Activated naive CD8-positive, alpha-beta T cell (primary cell): Measurements from ENCODE around the gene ZBTB34.
A peak's percentile ranks its signal among the peaks of the same experiment; 100 is the strongest.

ENCODE experiments used
- H3K27ac Mint-ChIP-seq: one replicate; pipeline ENCODE4 v1.8.0; 2021; ENCODE audit warnings: mixed read lengths
- H3K27me3 Mint-ChIP-seq: one replicate; pipeline ENCODE4 v1.8.0; 2021; ENCODE audit warnings: mixed read lengths
- H3K36me3 Mint-ChIP-seq: one replicate; pipeline ENCODE4 v1.8.0; 2021; ENCODE audit warnings: mixed read lengths
- H3K4me1 Mint-ChIP-seq: one replicate; pipeline ENCODE4 v1.8.0; 2021; ENCODE audit warnings: low read depth, mixed read lengths
- H3K4me3 Mint-ChIP-seq: one replicate; pipeline ENCODE4 v1.8.0; 2021; ENCODE audit warnings: mild to moderate bottlenecking, mixed read lengths
- H3K9me3 Mint-ChIP-seq: one replicate; pipeline ENCODE4 v1.8.0; 2021; ENCODE audit warnings: low read depth, mixed read lengths

Gene ZBTB34

DNA sequence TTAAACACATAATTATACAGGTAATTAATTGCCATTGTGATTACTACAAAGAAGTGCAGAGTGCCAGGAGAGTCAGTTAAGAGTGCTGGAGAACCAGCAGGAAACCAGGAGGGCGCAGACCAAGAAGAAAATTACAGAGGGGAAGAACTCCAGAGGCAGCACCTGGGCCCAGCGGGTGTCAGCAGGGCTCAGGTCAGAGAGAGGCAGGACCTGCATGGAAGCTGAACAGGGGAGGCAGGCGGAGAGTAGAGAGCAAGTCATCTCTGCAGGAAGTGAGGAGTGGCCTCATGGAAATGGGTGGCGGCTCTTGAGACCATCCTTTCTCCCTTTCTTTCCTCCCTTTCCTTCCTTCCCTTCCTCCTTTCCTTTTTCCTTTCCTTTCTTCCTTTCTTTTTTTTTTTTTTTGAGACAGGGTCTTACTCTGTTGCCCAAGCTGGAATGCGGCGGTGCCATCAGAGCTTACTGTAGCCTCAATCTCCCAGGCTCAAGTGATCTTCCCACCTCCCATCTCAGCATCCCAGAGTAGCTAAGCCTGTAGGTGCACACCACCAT is 4.0 kb upstream of the ZBTB34 start:
- Mint-ChIP-seq H3K36me3 (no peaks in the 10 kb centered on the region), H3K27ac (no peak overlapping the region), H3K9me3 (no peaks in the 10 kb centered on the region), H3K4me1 (peaks cover 2% of the 10 kb centered on the region), H3K27me3 (peaks cover 6% of the 10 kb centered on the region), H3K4me3 (no peak overlapping the region)

- peaks cover 6% of the 10 kb centered on the region for H3K27me3 Mint-ChIP-seq
- peaks cover 12% of the 10 kb centered on the region for H3K4me1 Mint-ChIP-seq
- H3K4me3 Mint-ChIP-seq: no peak overlapping the region
- H3K36me3 Mint-ChIP-seq: no peaks in the 10 kb centered on the region
- no peak overlapping the region for H3K27ac Mint-ChIP-seq
- H3K9me3 Mint-ChIP-seq: no peaks in the 10 kb centered on the region
These were observed 3.0 kb upstream of the ZBTB34 start for GRCh38 chr9:126857261-126857960.

GRCh38 chr9:126859111-126859510 is 1.3 kb upstream of the ZBTB34 start:
- H3K9me3 Mint-ChIP-seq: no peaks in the 10 kb centered on the region
- H3K4me3 Mint-ChIP-seq: peak overlapping the region; percentile 82
- no peaks in the 10 kb centered on the region for H3K36me3 Mint-ChIP-seq
- peak overlapping the region; percentile 76 for H3K27ac Mint-ChIP-seq
- H3K4me1 Mint-ChIP-seq: peaks cover 25% of the 10 kb centered on the region
- peaks cover 3% of the 10 kb centered on the region for H3K27me3 Mint-ChIP-seq

DNA sequence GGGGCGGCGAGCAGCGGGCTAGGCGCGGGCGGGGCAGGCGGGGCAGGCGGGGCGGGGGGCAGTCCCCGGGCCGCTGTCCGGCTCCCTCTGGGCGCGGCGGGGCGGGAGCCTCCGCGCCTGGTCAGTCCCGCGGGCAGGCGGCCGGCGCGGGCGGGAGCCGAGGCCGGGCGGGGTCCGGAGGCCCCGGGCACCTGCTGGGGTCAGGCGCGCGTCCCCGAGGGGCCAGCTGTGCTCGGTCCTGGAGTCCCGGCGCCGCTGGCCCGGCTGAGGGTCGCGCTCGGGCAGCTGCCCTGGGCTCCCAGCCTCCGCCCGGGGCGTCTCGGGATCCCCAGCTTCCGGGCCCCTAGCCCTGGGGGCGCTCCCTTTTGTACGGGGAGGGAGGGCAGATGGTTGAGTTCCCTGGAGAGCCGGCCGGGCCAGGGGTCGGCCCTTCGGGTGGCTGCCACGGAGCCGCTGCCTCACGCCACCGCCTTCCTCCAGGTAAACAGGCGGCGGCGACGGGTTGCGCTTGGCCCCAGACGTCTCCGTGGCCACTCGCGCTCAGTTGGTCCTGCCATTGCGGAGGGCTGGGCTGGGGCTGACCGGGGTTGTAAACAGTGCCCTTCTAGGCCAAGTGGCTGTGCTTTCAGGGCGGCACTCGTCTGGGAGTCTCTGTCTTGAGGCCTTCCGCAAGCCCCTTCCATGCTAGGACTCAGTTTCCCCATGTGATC is 473 bp downstream of the ZBTB34 start:
- H3K4me3 Mint-ChIP-seq: peak overlapping the region; percentile 89
- H3K9me3 Mint-ChIP-seq: no peaks in the 10 kb centered on the region
- H3K27me3 Mint-ChIP-seq: no peaks in the 10 kb centered on the region
- peak overlapping the region; percentile 79 for H3K27ac Mint-ChIP-seq
- peaks cover 28% of the 10 kb centered on the region for H3K4me1 Mint-ChIP-seq
- H3K36me3 Mint-ChIP-seq: peaks cover 2% of the 10 kb centered on the region

GRCh38 chr9:126861707-126862103 is 1.3 kb downstream of the ZBTB34 start:
- Mint-ChIP-seq H3K4me1 (peaks cover 30% of the 10 kb centered on the region), H3K27ac (peak overlapping the region; percentile 79), H3K9me3 (no peaks in the 10 kb centered on the region), H3K4me3 (peak overlapping the region; percentile 89), H3K27me3 (no peaks in the 10 kb centered on the region), H3K36me3 (peaks cover 10% of the 10 kb centered on the region)

DNA sequence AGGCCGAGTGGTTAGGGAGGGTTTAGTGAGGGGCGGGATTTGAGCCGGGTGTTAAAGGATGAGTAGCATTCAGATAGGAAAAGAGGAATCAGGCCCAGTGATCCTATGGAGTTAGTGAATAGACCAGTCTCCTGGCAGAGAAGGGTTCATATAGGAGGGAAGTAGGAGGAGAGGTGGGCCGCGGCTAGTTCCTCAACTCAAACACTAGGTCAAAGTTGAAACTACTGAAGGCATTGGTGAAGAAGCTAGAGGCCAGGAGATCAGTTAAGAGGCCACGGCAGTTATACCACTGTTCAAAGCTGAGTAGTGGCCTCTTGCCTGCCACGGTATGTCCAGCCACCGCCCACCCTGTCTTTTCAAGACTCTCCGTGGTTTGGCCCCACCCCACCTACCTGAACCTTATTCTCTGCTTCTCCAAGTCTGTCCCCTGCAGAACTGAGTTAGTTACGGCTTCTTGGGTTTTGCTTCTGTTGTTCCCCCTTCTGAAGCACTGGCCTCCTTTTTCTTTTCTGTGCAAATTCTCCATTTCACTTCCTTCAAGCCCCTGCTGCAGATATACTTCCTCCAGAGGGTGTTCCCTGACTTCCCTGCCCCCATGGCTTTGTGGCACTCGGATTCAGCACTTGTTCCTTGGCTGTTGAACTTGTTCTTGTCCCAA is 1.8 kb downstream of the ZBTB34 start:
- H3K9me3 Mint-ChIP-seq: no peaks in the 10 kb centered on the region
- H3K4me1 Mint-ChIP-seq: peaks cover 31% of the 10 kb centered on the region

DNA sequence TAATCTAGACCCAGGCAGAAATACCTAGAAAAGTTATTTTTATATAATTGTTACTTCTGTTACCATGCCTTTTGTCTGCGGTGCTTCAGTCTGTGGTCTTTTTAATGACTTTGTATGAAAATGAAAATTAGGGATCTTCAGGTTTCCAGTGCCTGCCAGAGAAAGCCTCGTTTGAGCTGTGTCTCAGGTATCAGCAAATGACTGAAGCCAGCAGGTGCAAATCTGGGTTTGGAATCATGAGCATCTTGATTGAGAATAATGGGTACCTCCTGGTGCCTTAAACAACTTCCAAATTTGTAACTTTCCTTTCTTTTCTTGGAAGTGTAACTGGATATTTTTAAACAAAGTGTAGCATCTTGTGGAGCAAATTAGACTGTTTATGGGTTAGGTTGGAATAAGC is 4.3 kb downstream of the ZBTB34 start:
- H3K27ac Mint-ChIP-seq: no peak overlapping the region
- H3K27me3 Mint-ChIP-seq: no peaks in the 10 kb centered on the region

More for the DNA sequence above, 1.8 kb downstream of the ZBTB34 start:
- H3K4me3 Mint-ChIP-seq: peak overlapping the region; percentile 89
- peaks cover 12% of the 10 kb centered on the region for H3K36me3 Mint-ChIP-seq
- H3K27me3 Mint-ChIP-seq: no peaks in the 10 kb centered on the region
- H3K27ac Mint-ChIP-seq: peak overlapping the region; percentile 22

DNA sequence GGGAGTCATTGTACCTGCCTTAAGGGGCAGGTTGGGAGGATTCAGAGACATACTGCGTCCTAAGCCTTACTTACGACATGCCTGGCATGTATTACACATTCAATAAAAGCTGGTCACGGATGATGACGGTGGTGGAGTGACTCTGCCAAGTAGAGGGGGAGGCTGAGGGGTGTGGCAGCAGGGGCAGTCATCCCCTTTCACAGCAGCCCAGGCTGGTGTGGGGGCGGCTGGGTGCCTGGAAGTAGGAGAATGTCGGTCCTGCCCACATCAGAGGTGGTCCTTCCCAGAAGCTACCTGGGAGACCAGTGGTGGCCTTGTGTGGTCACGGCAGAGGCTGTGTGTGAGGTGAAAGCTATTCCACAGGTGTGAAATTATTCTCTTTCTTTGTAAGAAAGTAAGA is 8.9 kb downstream of the ZBTB34 start:
- no peak overlapping the region for H3K27ac Mint-ChIP-seq

More for the DNA sequence above, 4.3 kb downstream of the ZBTB34 start:
- peaks cover 12% of the 10 kb centered on the region for H3K36me3 Mint-ChIP-seq
- peaks cover 50% of the 10 kb centered on the region for H3K4me1 Mint-ChIP-seq
- H3K4me3 Mint-ChIP-seq: no peak overlapping the region
- H3K9me3 Mint-ChIP-seq: no peaks in the 10 kb centered on the region

GRCh38 chr9:126872516-126872915 is 12.1 kb downstream of the ZBTB34 start:
- Mint-ChIP-seq H3K9me3 (no peaks in the 10 kb centered on the region), H3K27ac (peak overlapping the region; percentile 52), H3K27me3 (no peaks in the 10 kb centered on the region), H3K4me3 (no peak overlapping the region), H3K4me1 (peaks cover 44% of the 10 kb centered on the region), H3K36me3 (no peaks in the 10 kb centered on the region)

More for the DNA sequence above, 8.9 kb downstream of the ZBTB34 start:
- no peaks in the 10 kb centered on the region for H3K27me3 Mint-ChIP-seq
- peaks cover 32% of the 10 kb centered on the region for H3K4me1 Mint-ChIP-seq
- H3K36me3 Mint-ChIP-seq: peaks cover 12% of the 10 kb centered on the region
- no peaks in the 10 kb centered on the region for H3K9me3 Mint-ChIP-seq
- H3K4me3 Mint-ChIP-seq: no peak overlapping the region

- Mint-ChIP-seq H3K36me3 (peaks cover 4% of the 10 kb centered on the region), H3K27ac (no peak overlapping the region), H3K9me3 (no peaks in the 10 kb centered on the region), H3K4me3 (no peak overlapping the region), H3K27me3 (no peaks in the 10 kb centered on the region), H3K4me1 (peaks cover 32% of the 10 kb centered on the region)
These were observed 14.3 kb downstream of the ZBTB34 start for GRCh38 chr9:126874546-126875314.

DNA sequence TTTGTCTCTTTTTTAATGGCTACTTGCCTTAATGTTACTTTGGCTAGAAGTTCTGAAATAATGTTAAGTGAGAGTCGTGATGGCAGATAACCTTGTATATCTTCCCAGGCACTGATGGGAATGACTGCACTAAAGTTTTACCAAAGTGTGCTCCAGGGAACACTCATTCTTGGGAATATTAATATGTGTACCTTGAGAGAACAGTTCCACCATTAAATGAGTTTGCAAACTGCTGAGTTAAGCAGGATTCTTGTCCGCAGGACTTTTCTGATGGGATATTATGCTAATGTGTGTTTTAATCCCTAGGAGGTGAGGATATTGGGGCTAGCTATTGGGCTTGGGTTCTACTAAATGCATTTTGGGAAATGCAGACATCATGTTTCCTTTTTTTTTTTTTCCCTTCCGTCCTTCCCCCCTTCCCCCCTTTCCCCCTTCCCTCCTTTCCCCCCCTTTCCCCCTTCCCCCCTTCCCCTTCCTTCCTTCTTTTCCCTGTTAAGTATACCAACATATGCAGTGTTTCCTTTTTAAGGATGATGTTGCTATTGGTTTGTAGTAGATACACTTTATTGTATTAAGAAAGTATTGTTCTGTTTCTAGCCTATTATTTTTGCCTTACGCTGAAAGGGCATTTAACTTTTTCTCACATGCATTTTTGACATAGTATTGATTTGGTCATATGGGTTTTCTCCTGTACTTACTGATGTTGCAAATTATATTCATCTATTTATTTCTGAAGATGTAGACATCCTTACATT is 15.5 kb downstream of the ZBTB34 start:
- Mint-ChIP-seq H3K4me3 (no peak overlapping the region), H3K36me3 (peaks cover 4% of the 10 kb centered on the region), H3K27me3 (no peaks in the 10 kb centered on the region), H3K9me3 (no peaks in the 10 kb centered on the region), H3K27ac (no peak overlapping the region), H3K4me1 (peaks cover 32% of the 10 kb centered on the region)

GRCh38 chr9:126876531-126876930 is 16.1 kb downstream of the ZBTB34 start:
- peaks cover 32% of the 10 kb centered on the region for H3K4me1 Mint-ChIP-seq
- H3K4me3 Mint-ChIP-seq: no peak overlapping the region
- H3K27me3 Mint-ChIP-seq: no peaks in the 10 kb centered on the region
- H3K36me3 Mint-ChIP-seq: peaks cover 4% of the 10 kb centered on the region
- no peak overlapping the region for H3K27ac Mint-ChIP-seq
- no peaks in the 10 kb centered on the region for H3K9me3 Mint-ChIP-seq

- Mint-ChIP-seq H3K36me3 (peaks cover 8% of the 10 kb centered on the region), H3K9me3 (no peaks in the 10 kb centered on the region), H3K27ac (no peak overlapping the region), H3K27me3 (no peaks in the 10 kb centered on the region), H3K4me1 (peaks cover 29% of the 10 kb centered on the region), H3K4me3 (no peak overlapping the region)
These were observed 17.0 kb downstream of the ZBTB34 start for GRCh38 chr9:126877418-126877817.

DNA sequence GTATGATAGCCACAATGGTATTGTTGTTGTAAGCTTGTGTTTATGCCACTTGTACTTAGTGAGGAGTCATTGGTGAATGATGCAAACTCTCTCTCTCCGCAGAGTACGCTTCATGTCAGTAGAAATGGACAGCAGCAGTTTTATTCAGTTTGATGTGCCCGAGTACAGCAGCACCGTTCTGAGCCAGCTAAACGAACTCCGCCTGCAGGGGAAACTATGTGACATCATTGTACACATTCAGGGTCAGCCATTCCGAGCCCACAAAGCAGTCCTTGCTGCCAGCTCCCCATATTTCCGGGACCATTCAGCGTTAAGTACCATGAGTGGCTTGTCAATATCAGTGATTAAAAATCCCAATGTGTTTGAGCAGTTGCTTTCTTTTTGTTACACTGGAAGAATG is 18.8 kb downstream of the ZBTB34 start:
- Mint-ChIP-seq H3K9me3 (no peaks in the 10 kb centered on the region), H3K4me3 (no peak overlapping the region)

More for the DNA sequence above, 18.8 kb downstream of the ZBTB34 start:
- H3K27ac Mint-ChIP-seq: no peak overlapping the region
- no peaks in the 10 kb centered on the region for H3K27me3 Mint-ChIP-seq
- peaks cover 22% of the 10 kb centered on the region for H3K4me1 Mint-ChIP-seq
- peaks cover 8% of the 10 kb centered on the region for H3K36me3 Mint-ChIP-seq
